Stimulated activated CD4-positive, alpha-beta T cell treated with anti-CD3 and anti-CD28 coated beads, TNF-alpha, amount 100 ng/mL, for 48 hours (primary cell): ENCODE measurements around the gene MST1.

Experiments
- DNase-seq, 3 donors: peaks; one replicate each; pipeline ENCODE4 v3.0.0-alpha.2; 2020; ENCODE audit warnings: low read depth in 3 of 3

MST1 gene

DNA sequence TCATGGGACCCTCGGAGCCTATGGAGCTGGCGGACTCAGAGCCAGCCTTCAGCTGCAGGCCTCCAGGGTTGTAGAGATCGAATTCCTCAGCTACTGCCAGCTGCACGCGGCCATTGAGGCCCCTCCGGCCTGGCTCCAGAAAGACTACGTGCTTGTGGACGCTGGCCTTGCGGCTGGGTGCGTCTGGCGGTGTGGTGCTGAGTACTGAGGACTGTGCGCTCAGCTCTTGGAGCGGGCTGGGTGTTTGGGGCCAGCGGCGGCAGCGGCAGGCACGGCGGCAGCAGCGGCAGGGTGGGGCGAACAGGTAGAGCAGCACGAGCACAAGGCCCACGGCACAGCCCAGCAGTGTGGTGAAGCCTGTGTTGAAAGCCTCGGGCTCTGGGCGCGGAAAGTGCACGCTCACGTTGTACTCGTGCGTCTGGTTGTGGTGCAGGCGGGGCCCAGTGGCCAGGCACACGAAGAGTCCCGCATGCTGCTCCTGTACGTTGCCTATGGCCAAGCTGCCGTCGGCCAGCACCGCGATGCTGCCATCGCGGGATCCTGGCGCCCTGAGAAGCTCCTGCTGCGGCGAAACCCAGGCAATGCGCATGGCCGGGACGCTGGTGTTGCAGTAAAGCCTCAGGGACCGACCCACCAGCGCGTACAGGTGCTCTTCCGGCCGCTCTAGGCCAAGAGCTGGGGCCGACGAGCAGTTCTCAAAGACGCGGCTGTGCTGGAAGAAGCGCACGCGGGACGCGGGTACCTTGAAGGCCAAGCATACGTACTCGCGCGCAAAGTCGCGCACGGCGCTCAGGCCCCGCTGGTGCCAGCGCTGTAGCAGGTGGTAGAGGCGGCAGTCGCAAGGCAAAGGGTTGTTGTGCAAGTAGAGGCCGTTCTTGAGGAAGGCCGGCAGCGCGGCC lies 28.9 kb upstream of the MST1 start:
- no peak for DNase-seq

DNA sequence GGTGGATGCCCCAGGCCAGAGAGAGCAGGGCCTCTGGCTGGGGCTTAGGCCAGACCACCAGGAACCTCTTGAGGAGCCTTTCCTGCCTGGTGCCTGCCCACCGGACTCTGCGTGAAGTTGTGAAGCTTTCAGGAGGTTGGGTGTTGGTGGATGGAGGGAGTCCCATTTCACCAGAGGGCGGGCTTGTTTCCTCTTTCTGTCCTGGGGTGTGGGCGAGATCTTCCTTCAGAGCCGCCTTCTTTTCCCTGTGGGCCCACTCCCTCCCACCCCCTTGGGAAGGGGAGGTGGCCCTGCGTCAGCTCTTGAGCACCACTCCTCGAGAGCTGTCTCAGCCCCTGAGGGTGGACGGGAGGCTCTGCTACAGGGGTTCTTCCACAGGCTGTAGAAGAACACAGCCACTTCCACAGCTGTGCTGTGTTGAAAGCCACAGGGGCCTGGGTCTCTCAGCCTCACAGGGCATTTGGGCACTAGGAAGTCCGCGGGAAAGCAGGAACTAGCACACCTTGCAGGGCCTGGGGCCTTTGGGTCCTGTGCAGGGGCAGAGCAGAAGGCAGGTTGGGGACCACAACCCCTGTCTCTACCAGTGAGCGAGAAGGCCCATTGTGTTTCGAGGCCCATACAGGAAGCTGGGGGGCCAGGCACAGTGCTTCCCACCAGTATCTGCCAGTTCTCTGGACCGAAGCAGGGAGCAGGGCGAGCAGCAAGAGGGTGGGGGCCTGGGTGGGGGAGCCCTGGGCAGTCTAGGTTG lies 28.1 kb upstream of the MST1 start:
- DNase-seq, result no peak

DNA sequence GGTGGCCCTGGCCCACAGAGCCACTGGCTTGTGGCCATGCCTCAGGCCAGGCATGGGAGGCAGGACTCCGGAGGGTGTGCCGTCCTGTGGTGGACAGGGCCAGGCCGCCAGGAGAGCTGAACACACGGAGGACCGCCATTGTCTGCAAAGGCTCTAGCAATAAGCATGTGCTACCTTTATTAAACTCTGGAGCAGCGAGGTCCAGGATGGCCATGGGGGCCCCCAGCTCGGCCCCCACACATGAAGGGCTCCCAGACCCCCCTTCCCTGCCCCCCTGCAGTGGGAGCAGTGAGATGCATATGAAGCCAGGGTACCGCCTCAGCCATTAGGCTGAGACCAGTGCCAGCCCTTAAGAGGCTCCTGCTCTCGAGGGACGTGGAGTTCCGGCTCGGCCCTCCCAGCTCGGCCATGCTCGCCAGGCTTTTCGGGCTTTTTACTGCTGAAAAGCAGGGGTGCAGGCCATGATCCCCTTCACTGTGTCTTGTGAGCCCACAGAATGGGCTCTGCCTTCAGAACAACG lies 27.5 kb upstream of the MST1 start:
- no peak for DNase-seq

DNA sequence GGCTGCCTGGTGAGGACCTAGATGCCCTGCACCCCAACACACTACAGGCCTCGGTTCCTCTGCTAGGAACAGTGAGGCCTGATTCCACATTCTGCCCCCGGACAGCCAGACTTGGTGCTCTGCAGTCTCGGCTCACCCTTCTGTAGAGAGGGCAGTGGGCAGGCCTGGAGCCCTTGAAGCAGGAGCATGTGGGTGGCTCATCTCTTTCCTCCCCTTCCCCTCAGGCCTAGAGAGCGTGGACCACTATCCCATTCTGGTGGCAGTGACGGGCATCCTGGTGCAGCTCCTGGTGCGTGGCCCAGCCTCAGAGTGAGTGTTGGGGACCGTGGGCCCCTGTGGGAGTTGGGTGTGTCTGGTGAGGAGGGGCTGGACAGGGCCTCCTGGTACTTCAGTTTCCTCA lies 26.9 kb upstream of the MST1 start:
- DNase-seq, result no peak

DNA sequence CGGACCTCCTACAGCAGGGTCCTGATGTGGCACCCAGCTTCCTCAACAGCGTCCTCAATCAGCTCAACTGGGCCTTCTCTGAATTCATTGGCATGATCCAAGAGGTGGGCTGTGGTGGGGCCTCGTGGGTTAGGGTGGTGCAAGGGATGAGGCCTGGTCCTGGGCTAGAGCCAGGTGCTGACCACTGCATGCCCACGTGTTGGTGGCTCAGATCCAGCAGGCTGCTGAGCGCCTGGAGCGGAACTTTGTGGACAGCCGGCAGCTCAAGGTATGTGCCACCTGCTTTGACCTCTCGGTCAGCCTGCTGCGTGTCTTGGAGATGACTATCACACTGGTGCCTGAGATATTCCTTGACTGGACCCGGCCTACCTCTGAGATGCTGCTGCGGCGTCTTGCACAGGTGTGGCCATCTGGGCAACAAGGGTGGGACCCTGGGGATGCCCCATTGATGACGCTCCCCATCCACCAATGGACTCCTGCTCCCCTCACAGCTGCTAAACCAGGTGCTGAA lies 26.4 kb upstream of the MST1 start:
- DNase-seq, result no peak

DNA sequence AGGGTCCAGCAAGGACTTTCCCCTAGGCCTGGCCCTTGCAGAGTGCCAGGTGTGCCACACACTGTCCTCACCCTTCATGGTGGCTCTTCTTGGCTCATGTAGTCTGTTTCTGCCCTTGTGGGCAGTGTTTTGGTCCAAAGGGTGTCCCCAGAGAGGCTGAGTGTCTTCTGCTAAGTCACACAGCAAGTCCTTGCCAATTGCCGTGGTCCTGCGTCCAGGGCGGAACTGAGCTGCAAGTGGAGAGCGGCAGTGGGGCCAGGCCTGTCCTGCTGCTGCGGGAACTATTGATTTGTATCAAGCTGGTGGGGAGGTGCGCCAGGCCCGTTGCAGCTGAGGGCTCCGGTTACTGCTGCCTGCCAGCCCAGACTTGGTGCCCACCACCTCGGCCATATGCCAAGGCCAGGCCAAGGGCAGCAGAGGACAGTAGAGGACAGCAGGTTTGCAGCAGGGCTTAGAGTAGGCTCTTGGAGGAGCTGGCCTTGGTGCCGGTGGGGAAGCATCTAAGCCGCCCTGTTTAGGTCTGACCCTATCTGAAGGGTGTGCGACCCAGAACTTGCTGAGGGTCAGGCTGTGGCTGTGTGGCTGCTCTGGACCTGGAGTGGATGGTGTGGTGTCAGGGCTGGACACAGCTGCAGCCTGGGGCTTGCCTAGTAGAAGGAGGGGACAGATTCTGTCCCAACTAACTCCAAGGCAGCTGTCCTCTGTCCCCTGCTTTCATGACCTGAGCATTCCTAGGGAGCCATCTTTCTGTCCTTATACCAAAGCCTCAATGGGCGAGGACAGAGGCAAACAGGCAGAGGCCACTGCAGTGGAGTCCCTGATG lies 25.7 kb upstream of the MST1 start:
- DNase-seq, result no peak

DNA sequence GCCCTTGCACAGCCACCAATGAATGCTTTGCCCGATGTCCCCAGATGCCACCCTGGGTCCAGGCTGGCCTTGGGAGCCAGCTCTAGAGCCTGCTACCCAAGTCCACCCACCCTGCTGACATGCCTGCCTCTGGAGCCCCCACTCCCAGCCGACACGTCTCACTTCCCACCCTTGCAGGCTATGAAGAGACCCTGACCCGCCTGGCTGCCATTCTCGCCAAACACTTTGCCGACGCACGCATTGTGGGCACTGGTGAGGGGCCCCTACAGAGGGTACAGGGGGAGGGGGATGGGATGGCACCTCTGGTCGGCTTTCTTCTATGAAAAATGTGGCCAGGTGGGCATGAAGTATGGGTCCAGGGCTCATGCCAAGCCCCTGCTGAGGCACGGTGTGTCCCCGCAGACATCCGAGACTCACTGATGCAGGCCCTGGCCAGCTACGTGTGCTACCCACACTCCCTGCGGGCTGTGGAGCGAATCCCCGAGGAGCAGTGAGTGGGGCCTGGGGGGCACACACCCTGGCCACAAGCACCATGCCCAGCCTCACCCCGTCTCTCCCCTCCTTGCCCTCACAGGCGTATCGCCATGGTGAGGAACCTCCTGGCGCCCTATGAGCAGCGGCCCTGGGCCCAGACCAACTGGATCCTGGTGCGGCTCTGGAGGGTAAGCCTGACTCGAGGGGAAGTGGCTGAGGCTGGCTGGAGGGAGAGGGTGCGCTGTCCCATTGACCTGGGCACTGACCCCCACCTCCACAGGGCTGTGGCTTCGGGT lies 24.2 kb upstream of the MST1 start:
- DNase-seq, result no peak

DNA sequence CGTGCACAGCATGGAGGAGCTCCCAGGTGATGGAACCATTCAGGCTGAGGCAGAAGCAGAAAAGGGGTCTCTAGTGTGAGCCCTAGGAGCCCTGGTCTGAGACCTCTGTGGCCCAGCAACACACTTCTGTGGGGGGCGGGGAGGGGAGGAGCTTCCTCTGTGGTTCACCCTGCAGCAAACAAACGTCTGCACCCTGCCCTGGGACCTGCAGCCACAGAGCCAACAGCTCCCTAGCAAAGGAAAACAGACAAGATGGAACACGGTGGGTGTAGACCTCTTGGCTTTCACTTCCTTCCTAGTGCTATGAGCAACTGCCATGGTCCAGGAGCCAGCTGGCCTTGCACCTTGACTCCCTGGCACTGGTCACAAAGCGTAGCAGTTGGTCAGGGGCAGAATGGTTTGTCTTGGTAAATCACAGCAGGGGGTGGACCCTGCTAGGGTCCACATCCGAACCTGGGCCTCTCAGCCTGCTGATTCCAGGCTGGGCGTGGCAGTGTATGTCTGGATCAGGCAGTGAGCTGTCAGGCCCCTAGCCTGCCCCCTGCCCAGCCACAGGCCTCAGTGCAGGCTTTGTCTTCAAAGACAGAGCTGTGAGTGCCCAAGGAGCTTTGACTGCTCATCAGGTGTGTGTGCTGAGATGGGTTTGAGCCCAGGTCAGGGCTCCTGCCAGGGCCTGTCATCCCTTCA lies 23.5 kb upstream of the MST1 start:
- no peak for DNase-seq

DNA sequence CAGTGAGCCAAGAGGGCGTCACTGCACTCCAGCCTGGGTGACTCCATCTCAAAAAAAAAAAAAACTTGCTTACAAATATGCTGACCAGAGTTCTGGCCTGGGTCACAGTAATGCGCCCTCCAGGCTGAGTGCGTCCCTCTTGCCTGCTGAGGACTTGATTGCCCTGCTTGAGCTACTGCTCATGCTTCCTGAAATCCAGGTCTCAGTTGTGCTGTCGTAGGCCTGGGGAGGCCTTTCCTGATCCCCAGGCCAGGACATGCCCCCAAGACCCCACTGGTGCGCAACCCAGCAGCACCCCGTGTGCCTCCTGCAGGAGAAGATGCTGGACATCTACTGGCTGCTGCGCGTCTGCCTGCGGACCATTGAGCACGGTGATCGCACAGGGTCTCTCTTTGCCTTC lies 22.9 kb upstream of the MST1 start:
- no peak for DNase-seq

DNA sequence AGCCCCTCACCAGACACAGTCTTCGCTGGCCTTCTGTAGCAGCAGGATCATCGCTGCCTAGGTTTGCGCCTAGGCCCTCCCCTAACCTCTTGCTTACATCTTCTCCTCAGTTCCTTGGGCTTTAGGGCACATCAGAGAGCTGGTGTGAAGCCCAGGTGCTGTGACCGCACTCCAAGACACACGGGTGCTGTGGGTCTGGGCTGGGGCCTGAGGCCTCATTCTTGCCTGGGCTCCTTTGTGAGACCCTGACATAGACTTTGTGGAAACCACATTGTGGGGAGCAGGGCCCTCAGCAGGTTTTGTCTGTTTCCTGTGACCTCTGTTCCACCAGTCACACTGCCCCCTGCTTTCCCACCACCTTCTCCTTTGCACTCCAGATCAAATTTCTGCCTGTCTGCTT lies 22.2 kb upstream of the MST1 start:
- DNase-seq, result no peak

DNA sequence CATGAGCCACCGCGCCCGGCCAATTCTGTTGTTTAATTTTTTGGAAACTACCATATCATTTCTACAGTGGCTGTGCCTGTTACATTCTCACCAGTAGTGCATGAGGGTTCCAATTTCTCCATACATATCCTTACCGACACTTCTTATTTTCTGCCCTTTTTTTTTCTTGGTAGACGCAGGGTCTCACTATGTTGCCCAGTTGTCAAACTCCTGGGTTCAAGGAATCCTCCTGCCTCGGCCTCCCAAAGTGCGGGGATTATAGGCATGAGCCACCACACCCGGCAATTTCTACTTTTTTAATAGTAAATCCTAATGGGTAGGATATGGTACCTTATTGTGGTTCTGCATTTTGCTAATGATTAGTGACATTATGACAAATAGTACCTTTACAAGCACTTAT lies 20.6 kb upstream of the MST1 start:
- no peak for DNase-seq

DNA sequence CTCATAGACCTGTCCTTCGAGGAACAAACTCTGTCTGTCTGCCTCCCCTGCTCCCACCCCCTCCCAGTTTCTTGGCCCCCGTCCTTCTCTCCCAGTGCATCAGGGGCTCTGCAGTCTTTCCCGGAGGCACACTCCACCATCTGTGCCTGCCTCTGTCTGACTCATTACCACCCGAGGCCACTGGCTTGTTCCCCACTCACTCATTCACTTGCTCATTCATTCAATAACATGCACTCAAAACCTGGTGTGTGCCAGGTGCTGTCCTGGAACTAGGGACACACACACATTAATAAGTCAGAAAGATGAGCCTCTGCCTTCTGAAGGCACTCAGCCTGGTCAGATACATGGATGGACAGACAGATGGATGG lies 17.8 kb upstream of the MST1 start:
- DNase-seq, result no peak

DNA sequence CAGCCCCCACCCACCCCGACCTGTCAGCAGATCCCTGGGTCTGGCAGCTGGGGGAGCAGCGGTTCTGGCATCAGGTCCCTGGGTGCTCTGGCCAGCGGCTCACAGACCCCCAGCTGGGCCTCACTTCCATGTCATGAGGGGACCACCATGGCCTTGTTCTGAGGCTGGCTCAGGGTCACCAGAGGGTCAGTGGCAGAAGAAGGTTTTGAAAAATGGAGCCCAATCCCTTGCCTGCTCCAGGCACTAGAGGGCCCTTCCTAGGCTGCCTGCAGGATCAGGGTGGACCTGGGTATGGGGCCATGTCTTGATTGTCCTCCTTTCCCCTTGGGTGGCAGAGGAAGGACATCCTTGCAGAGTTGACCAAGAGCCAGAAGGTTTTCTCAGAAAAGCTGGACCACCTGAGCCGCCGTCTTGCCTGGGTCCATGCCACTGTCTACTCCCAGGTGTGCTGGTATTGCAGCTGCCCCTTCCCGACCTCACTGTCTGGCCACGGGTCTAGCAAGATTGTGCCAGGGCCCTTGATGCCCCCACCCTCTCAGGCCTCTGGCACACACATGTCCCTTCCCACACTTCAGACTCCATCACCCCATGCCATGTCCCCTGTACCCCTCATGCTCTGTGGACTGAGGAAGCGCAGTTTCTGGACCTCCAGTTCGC lies 17.3 kb upstream of the MST1 start:
- DNase-seq, result no peak

DNA sequence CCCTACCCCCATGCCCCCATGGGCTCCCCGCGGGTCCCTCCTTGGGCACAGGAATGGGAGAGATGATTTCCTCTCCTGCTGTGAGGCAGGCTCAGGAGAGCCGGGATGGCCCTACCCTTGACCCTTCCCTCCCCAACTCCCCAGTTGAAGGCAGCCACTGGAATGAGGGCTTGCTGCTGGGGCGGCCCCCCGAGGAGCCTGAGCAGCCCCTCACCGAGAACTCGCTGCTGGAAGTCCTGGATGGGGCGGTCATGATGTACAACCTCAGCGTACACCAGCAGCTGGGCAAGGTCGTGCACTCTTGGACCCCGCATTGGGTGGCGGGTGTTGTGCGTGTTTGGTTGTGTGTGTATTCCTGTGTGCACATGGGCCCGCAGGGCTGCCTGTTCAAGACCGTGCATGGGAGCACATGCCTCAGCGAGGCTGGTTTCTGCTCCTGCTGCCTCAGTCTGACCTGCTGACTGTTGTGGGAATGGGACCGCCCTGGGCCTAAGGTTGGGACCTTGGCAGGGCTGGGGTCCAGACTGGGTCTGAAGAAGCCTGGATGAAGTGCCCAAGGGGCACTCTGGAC lies 16.2 kb upstream of the MST1 start:
- DNase-seq, result no peak

DNA sequence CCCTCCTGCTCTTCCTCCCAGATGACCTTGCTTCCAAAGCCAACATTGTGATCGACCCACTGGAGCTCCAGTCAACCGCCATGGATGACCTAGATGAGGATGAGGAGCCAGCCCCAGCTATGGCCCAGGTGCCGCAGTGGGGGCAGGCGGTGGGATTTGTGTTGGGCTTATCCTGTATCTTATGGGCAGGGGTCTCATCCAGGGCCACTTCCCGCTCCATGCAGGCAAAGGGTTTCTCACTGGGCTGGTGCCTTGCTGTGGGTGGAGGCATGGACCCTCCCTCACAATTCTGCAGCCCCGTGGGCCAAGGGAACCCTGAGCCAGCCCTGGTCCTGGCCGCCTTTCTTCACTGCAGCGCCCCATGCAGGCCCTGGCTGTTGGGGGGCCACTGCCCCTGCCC lies 15.4 kb upstream of the MST1 start:
- no peak for DNase-seq

DNA sequence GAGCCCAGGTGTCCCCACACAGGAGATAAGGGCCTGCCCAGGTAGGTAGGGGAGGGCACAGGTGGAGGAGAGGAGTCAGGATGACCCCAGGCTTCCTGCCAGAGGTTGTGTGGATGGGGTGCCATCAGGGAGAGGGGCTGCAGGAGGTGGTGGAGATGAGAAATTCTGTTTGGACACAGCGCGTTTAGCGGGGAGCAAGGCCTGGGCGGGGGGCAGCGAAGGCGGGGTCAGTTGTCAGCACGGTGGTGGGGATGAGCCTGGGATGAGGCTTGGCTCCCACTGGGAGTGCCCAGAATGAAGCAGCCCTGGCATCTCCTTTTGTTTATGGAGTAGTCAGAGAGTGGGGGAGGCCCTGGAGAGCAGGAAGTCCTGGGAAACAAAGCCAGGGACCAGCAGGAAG lies 14.7 kb upstream of the MST1 start:
- no peak for DNase-seq

DNA sequence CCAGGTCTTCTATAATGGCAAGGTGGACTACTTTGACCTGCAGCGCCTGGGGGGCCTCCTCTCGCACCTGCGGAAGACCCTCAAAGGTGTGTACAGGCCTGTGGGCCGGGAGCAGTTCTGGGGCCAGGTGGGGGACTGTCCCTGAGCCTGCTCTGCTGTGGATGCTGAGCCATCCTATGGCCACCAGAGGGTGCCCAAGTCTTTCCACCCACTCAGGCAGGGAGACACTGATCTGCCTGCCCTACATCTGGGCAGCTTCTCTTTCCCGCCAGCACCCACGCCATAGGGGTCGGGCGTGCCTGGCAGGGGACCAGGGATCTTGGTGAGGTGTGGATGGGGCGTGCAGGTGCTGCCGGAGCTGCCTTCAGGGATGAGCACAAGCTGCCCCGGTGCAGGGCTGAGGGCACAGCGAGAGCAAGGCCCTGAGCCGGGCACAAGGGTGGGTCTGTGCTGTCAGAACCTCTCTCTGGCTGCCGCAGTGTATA lies 14.2 kb upstream of the MST1 start:
- DNase-seq, result peak in 1 of 3 donors; percentile 47

DNA sequence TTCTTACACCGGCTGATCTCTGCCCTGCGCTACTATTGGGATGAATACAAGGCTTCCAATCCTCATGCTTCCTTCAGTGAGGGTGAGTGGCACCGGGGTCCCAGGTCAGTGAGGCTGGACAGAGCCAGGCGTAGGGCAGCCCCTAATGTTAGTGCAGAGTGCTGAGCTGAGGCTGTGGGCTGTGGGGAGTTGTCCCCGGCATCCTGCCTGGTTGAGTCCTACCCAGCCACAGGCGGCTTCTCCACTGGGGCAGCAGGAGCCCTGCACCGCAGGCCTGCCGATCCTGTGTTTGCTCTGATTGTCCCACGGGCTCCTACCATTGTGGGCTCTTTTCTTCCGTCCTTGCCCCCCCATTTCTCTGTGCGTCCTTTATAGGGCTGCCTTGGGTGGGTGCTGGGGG lies 13.4 kb upstream of the MST1 start:
- DNase-seq, result no peak

DNA sequence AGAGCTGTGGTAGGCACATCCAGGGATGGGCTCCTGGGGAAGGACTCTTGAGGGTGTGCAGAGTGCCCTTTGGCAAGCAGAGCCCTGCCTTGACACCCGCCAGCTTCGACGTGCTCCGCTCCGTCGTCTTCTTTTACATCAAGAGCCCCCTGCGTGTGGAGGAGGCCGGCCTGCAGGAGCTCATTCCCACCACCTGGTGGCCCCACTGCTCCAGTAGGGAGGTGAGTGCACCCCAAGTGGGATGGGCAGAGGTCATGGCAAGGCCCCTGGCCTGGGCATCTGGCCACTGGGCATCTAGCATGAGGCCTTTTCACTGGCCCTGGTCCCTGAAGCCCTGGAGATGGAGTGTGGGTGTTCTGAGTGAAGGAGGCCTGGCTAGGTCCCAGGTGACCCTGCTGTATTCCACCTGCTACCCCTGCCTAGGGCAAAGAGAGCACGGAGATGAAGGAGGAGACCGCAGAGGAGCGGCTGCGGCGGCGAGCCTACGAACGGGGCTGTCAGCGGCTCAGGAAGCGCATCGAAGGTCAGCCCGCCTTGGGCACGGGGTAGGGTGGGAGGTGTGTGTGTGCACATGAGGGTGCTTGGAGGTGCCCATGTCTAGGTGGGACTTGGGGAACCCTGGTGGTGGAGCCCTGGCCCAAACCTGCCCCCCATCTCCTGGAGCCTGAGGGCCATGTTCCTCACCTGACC lies 12.3 kb upstream of the MST1 start:
- no peak for DNase-seq
